Measurements from ENCODE around the gene ALPK1. TPM values are rescaled to one million over a fixed set of nuclear protein-coding genes. Genes with fewer than 3 reads are reported as not detected.

The ALPK1 gene
- 10 to 100 TPM; 12.6 to 19.9 (median 14.8) TPM for total RNA-seq

GRCh38 chr4:112296949-112297880, at the start of gene ALPK1:
Gene ALPK1 (plus strand): TSS chr4:112297369.
- 4% methylated on average over 4 of the region's 4 CpGs for WGBS
- H3K4me3 ChIP-seq: peak within 1 kb of the TSS; percentile 48 to 57 (median 54)
- DNase-seq (ENCODE audit: extremely low spot score): no peak
- peak within 1 kb of the TSS; percentile 64 to 80 (median 72) for H3K27ac ChIP-seq (replicated peaks in 1 of 4)
- intact Hi-C loops (cut with DNase I): no loop called here
- no peaks in the 10 kb centered on the region for H3K9me3 ChIP-seq
- TF ChIP-seq EP300 (IDR thresholded peaks at IDR 0.05) (peak; percentile 53), POLR2A (IDR thresholded peaks at IDR 0.05; ENCODE audit: low read depth) (peak; percentile 30), POLR2AphosphoS5 (IDR thresholded peaks at IDR 0.05) (peak; percentile 14 to 85)
- TF ChIP-seq, protein P1, sequence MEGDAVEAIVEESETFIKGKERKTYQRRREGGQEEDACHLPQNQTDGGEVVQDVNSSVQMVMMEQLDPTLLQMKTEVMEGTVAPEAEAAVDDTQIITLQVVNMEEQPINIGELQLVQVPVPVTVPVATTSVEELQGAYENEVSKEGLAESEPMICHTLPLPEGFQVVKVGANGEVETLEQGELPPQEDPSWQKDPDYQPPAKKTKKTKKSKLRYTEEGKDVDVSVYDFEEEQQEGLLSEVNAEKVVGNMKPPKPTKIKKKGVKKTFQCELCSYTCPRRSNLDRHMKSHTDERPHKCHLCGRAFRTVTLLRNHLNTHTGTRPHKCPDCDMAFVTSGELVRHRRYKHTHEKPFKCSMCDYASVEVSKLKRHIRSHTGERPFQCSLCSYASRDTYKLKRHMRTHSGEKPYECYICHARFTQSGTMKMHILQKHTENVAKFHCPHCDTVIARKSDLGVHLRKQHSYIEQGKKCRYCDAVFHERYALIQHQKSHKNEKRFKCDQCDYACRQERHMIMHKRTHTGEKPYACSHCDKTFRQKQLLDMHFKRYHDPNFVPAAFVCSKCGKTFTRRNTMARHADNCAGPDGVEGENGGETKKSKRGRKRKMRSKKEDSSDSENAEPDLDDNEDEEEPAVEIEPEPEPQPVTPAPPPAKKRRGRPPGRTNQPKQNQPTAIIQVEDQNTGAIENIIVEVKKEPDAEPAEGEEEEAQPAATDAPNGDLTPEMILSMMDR (IDR thresholded peaks at IDR 0.05): no peak
- no peaks in the 10 kb centered on the region for H3K27me3 ChIP-seq
- H3K4me1 ChIP-seq: peaks cover 7 to 27% (median 21%) of the 10 kb centered on the region in 4 donors
- H3K36me3 ChIP-seq: peaks cover 0 to 11% (median 4%) of the 10 kb centered on the region in 4 donors

DNA sequence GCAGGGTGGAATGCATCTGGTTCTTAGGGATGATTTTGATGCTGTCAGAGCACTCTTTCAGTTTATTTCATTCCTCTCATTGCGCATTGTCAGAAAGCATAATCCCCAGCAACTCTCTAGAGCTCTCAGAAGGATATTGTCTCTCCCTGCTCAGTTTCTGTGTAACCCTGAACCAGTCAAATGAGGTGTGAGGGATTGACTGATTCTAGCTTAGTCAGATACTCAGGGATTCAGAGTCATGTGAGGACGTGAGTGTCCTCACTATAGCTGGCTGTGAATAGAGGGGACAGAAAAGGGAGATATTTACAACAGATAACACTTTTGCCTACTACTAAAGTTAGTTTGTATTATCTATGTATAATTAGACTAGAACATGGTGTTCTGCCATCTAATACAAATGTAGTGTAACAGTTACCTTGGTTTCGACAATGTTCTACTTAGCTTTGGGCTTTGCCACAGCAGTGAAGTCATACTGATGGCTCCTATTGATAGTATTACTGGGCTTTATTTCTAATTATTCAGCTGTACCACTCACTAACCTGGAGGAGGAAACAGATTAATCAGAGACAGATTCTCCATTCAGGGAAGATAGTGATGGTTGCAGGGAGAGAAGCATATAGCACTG, 46.0 kb upstream of the ALPK1 start:
- peaks cover 9 to 20% (median 11%) of the 10 kb centered on the region in 4 donors for H3K4me1 ChIP-seq
- no peaks in the 10 kb centered on the region for H3K9me3 ChIP-seq
- DNase-seq (ENCODE audit: extremely low spot score): no peak
- 74% methylated on average over 3 of the region's 3 CpGs for WGBS
- H3K4me3 ChIP-seq: no peak overlapping the region
- intact Hi-C loops (cut with DNase I): no loop called here
- peaks cover 0 to 9% (median 4%) of the 10 kb centered on the region in 4 donors for H3K36me3 ChIP-seq
- TF ChIP-seq POLR2AphosphoS5 (IDR thresholded peaks at IDR 0.05): no peak
- TF ChIP-seq POLR2A (IDR thresholded peaks at IDR 0.05; ENCODE audit: low read depth): no peak
- TF ChIP-seq, protein P1 (IDR thresholded peaks at IDR 0.05): no peak
- no peak for TF ChIP-seq EP300 (IDR thresholded peaks at IDR 0.05)
- peak overlapping the region in 3 of 4 donors; percentile 2 to 30 (median 6) for H3K27ac ChIP-seq (replicated peaks in 1 of 4)
- H3K27me3 ChIP-seq: no peaks in the 10 kb centered on the region

DNA sequence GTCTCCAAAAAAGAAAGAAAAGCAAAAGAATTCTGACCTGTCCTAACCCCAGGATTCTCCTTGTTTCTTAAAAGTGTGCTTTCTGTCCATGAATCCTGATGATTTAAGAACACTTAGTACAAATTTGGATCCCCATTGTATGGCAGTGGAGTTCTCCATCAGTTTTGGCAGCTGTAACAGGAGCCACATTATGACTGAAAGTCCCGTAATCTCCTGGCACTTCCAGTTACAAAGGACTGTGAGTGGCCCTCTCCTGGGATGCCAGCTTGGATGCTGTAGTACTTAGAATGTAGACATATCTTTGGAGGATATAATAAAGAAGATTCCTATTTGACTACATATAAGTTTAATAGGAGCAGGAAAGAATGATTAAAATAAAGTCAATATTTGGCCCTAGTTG, 44.9 kb upstream of the ALPK1 start:
- DNase-seq (ENCODE audit: extremely low spot score): no peak
- H3K27ac ChIP-seq (replicated peaks in 1 of 4): no peak overlapping the region
- TF ChIP-seq EP300 (IDR thresholded peaks at IDR 0.05): no peak
- TF ChIP-seq POLR2AphosphoS5 (IDR thresholded peaks at IDR 0.05): no peak
- TF ChIP-seq, protein P1 (IDR thresholded peaks at IDR 0.05): no peak
- no peak for TF ChIP-seq POLR2A (IDR thresholded peaks at IDR 0.05; ENCODE audit: low read depth)
- H3K4me1 ChIP-seq: peaks cover 9 to 20% (median 11%) of the 10 kb centered on the region in 4 donors
- H3K4me3 ChIP-seq: no peak overlapping the region
- WGBS: 86% methylated on average over 1 of the region's 1 CpG
- peaks cover 0 to 9% (median 4%) of the 10 kb centered on the region in 4 donors for H3K36me3 ChIP-seq
- intact Hi-C loops (cut with DNase I): no loop called here
- no peaks in the 10 kb centered on the region for H3K9me3 ChIP-seq
- no peaks in the 10 kb centered on the region for H3K27me3 ChIP-seq

DNA sequence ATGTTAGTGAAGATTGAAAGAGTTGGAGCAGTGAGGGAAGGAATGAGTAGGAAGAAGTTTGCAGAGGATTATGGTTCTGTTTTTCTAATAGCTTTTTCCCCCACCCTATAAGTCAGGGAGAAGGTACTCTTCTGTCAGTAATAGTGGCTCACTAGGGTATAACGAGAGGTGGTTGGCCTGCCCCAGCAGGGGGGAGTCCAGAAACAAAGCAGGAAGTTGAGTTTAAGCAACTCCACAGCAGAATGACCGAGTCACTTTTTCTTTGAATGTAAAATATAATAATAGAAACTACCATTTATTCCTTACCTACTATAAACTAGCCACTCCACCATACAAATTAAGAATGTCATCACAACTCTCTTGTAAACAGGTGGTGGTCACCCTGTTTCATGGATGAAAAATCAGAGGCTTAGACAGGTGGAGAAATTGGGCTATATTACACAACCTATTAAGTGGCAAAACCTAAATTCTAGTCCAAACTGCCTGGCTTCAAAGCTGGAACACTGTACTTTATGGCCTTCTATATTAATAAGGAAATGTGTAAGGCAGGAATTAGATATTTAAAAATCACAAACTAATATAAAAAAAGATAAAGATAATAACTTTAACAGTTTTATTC, 43.7 kb upstream of the ALPK1 start:
- WGBS: 81% methylated on average over 2 of the region's 2 CpGs
- intact Hi-C loops (cut with DNase I): no loop called here
- H3K9me3 ChIP-seq: no peaks in the 10 kb centered on the region
- H3K27me3 ChIP-seq: no peaks in the 10 kb centered on the region
- H3K36me3 ChIP-seq: peaks cover 0 to 9% (median 4%) of the 10 kb centered on the region in 4 donors
- no peak for DNase-seq (ENCODE audit: extremely low spot score)
- no peak overlapping the region for H3K4me3 ChIP-seq
- TF ChIP-seq POLR2AphosphoS5 (IDR thresholded peaks at IDR 0.05) (no peak), EP300 (IDR thresholded peaks at IDR 0.05) (no peak), POLR2A (IDR thresholded peaks at IDR 0.05; ENCODE audit: low read depth) (no peak)
- TF ChIP-seq, protein P1 (IDR thresholded peaks at IDR 0.05): no peak
- H3K27ac ChIP-seq (replicated peaks in 1 of 4): no peak overlapping the region
- peaks cover 9 to 20% (median 11%) of the 10 kb centered on the region in 4 donors for H3K4me1 ChIP-seq

All from esophagus muscularis mucosa (tissue), 4 donors.